Pancreas (tissue), 10 donors: ENCODE measurements around the gene STX2. TPM values are rescaled to one million over a fixed set of nuclear protein-coding genes. Genes with fewer than 3 reads are reported as not detected.
A peak's percentile ranks its signal among the peaks of the same experiment; 100 is the strongest.
"Not testable (repeated sequence)": the region's sequence is repeated elsewhere in the genome, so short reads cannot be mapped to it uniquely, and the experiment has no call there.

Source experiments
- ATAC-seq, 4 donors: fragments of 200-7000 bp; cut with Tn5 transposase; one replicate each; pipeline versions ENCODE4 v1.8.0 to v1.9.1; 2020; ENCODE audit warnings: mild to moderate bottlenecking in 4 of 4, moderate library complexity in 4 of 4
- DNase-seq, 6 donors: peaks; one replicate each; pipeline ENCODE4 v3.0.0-alpha.2; 2020
- FAIRE-seq: peaks from 2 replicates; lab custom pipeline; 2012; peaks lifted over from hg19 to GRCh38; lab: Jason Lieb, UNC
- H3K27ac ChIP-seq, 4 donors: fragments of 200-600 bp; sonication (generic); 1 replicate in 3 of 4; 2 replicates in 1 of 4; pipeline versions ENCODE4 v1.5.0 to v1.8.0; 2020
- H3K27me3 ChIP-seq, 4 donors: fragments of 200-600 bp; one replicate each; pipeline ENCODE4 v1.8.0; 2021
- H3K36me3 ChIP-seq, 3 donors: fragments of 200-600 bp; sonication (generic) in 1 of 3; one replicate each; pipeline versions ENCODE4 v1.5.0 to v1.8.0; 2020 to 2021
- H3K4me1 ChIP-seq, 3 donors: fragments of 200-600 bp; one replicate each; pipeline ENCODE4 v1.8.0; 2021
- H3K4me3 ChIP-seq, 4 donors: fragments of 200-600 bp; sonication (generic) in 2 of 4; one replicate each; pipeline versions ENCODE4 v1.5.0 to v1.8.0; 2020 to 2021
- H3K9me3 ChIP-seq, 4 donors: fragments of 200-600 bp; one replicate each; pipeline ENCODE4 v1.8.0; 2021
- CTCF ChIP-seq, 4 donors: fragments of 200-600 bp; sonication (generic) in 3 of 4; IDR thresholded peaks; one replicate each; pipeline versions ENCODE4 v1.5.0 to v1.8.0; 2021; ENCODE audit warnings: antibody characterized with exemption in 4 of 4
- WGBS, 2 donors: extraction: QIAGEN DNeasy Blood & Tissue Kit; methylation state at CpG; one replicate each; pipeline ENCODE4 v1.1.7; 2013; 5-methylcytosine and 5-hydroxymethylcytosine counted together
- intact Hi-C, 3 donors: fragments of 100-400 bp; cut with DNase I; formaldehyde crosslinking; loops; one replicate each; pipeline versions ENCODE4 v1.11.1 to v1.14.2; 2022
- polyA plus RNA-seq, 2 donors: library from polyadenylated mRNA; stranded (reverse); fragments of 200-250 nt; gene quantifications; one replicate each; pipeline ENCODE4 v1.2.3, GENCODE V29; 2013
- total RNA-seq, 6 donors: library from RNA; stranded (reverse); fragmentation: NEBNext Ultra II Directional in 4 of 6; extraction: Animal tissue kit (Norgen Biotek cat#: 25700) in 4 of 6; gene quantifications; one replicate each; pipeline versions ENCODE4 v1.2.1 to v1.2.4, GENCODE V29; 2021 to 2023
- donor health status: healthy with polysubstance abuse.
- donor health status: DM: no; HTN: no; CAD: no; lungs with moderate emphysema.
- donor health status: DM: no; HTN: no; CAD: no.
- donor health status: control.
- donor health status: control.
- donor health status: Bipolar disorder and iron deficiency.
- donor health status: DM: yes; HTN: yes; CAD: no.
- donor health status: DM: no; HTN: no; CAD: no.
- donor health status: DM: no; HTN: no; CAD: no.
- donor health status: DM: yes; HTN: yes; CAD: no.

The STX2 gene
- total and polyA plus RNA-seq, 8 donors = 4.8 to 16.8 (median 6.9) TPM

GRCh38 chr12:130850418-130851021 lies 11.5 kb upstream of the STX2 start:
- no peak for DNase-seq
- WGBS, 2 donors = 51 to 60% methylated on average over 12 of the region's 12 CpGs
- intact Hi-C loops = no loop called here

GRCh38 chr12:130849561-130850417 lies 10.7 kb upstream of the STX2 start:
- intact Hi-C loops = no loop called here
- no peaks in the 10 kb centered on the region for H3K9me3 ChIP-seq
- no peak for TF ChIP-seq CTCF (IDR thresholded peaks at IDR 0.05)
- H3K36me3 ChIP-seq = no peaks in the 10 kb centered on the region
- H3K4me3 ChIP-seq = no peak overlapping the region
- DNase-seq (peak in 2 of 6 donors; percentile 31 to 34), ATAC-seq (peak; percentile 71 to 85 (median 84)), FAIRE-seq (no peak)
- H3K4me1 ChIP-seq = no peaks in the 10 kb centered on the region
- WGBS, 2 donors = 28 to 31% methylated on average over 7 of the region's 7 CpGs
- H3K27ac ChIP-seq = peak overlapping the region; percentile 42 to 60 (median 48)
- no peaks in the 10 kb centered on the region for H3K27me3 ChIP-seq

More at GRCh38 chr12:130850418-130851021, 11.5 kb upstream of the STX2 start:
- H3K4me3 ChIP-seq = no peak overlapping the region
- no peaks in the 10 kb centered on the region for H3K9me3 ChIP-seq
- no peaks in the 10 kb centered on the region for H3K27me3 ChIP-seq
- peak overlapping the region in 3 of 4 donors; percentile 42 to 60 (median 54) for H3K27ac ChIP-seq
- FAIRE-seq (no peak), ATAC-seq (no peak)
- no peaks in the 10 kb centered on the region for H3K36me3 ChIP-seq
- no peaks in the 10 kb centered on the region for H3K4me1 ChIP-seq
- no peak for TF ChIP-seq CTCF (IDR thresholded peaks at IDR 0.05)

- H3K4me3 ChIP-seq, intact Hi-C loops: not testable (repeated sequence)
These were observed 9.8 kb upstream of the STX2 start for GRCh38 chr12:130848785-130849305.

GRCh38 chr12:130848105-130848504 lies 9.1 kb upstream of the STX2 start:
- DNase-seq, H3K27me3 ChIP-seq, H3K4me3 ChIP-seq, H3K4me1 ChIP-seq, H3K27ac ChIP-seq, FAIRE-seq, ATAC-seq, intact Hi-C loops, H3K36me3 ChIP-seq, H3K9me3 ChIP-seq: not testable (repeated sequence)
- WGBS, 2 donors = 86 to 92% methylated on average over 6 of the region's 6 CpGs

More at GRCh38 chr12:130848785-130849305, 9.8 kb upstream of the STX2 start:
- H3K9me3 ChIP-seq, ATAC-seq, H3K36me3 ChIP-seq, DNase-seq, H3K4me1 ChIP-seq, FAIRE-seq, H3K27me3 ChIP-seq: not testable (repeated sequence)
- 73 to 85% methylated on average over 1 of the region's 1 CpG for WGBS, 2 donors
- peak overlapping the region; percentile 42 to 54 (median 44) for H3K27ac ChIP-seq

- WGBS, 2 donors = 61 to 70% methylated on average over 7 of the region's 7 CpGs
- Histone ChIP-seq H3K4me3 (no peak overlapping the region), H3K36me3 (no peaks in the 10 kb centered on the region), H3K4me1 (no peaks in the 10 kb centered on the region), H3K9me3 (no peaks in the 10 kb centered on the region), H3K27me3 (no peaks in the 10 kb centered on the region), H3K27ac (no peak overlapping the region)
- DNase-seq = no peak
- no peak for FAIRE-seq
- no peak for TF ChIP-seq CTCF (IDR thresholded peaks at IDR 0.05)
- intact Hi-C loops = no loop called here
- ATAC-seq = no peak
These were observed 8.1 kb upstream of the STX2 start for GRCh38 chr12:130847112-130847511.
